Measurements from ENCODE around the gene HNRNPLL.

DNA sequence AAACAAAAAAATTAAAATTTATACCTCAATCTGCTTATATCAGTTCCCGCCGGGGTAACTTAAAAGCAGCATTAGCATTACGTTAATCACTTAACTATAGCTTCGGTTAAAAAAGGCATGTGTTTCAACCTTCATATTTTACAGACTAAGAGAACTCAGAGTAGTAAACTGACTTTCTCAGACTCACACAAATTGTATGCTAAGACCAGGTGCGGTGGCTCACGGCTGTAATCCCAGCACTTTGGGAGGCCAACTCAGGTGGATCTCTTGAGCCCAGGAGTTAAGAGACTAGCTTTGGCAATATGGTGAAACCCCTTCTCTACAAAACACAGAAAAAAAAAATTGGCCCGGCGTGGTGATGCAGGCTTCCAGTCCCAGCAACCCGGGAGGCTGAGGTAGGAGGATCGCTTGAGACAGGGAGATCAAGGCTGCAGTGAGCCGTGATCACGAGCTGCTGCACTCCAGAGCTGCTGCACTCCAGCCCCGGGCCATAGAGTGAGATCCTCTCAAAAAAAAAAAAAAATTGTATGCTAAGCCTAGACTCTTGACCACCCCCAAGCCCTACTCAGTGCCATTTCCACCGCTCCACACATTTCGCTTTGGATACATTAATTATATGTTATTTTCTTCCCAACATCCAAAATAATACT is 2.4 kb downstream of the HNRNPLL start:
- TF ChIP-seq ZFX (IDR thresholded peaks at IDR 0.05) (no peak), YY1 (IDR thresholded peaks at IDR 0.05; ENCODE audit: extremely low read depth, insufficient replicate concordance, low read depth, low read length) (no peak), SIN3A (IDR thresholded peaks at IDR 0.05; ENCODE audit: low read depth) (no peak)
- TF ChIP-seq, protein P1, sequence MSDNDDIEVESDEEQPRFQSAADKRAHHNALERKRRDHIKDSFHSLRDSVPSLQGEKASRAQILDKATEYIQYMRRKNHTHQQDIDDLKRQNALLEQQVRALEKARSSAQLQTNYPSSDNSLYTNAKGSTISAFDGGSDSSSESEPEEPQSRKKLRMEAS (IDR thresholded peaks at IDR 0.05) = no peak
